HepG2 (cell line): Measurements from ENCODE around the gene INAFM1. TPM values are rescaled to one million over a fixed set of nuclear protein-coding genes. Genes with fewer than 3 reads are reported as not detected.
A peak's percentile ranks its signal among the peaks of the same experiment; 100 is the strongest.

ENCODE experiments used
- DPF2 ChIP-seq: sonication (generic); formaldehyde crosslinking; IDR thresholded peaks from 2 replicates; pipeline ENCODE4 v1.4.0; 2020; ENCODE audit warnings: mild to moderate bottlenecking, low read depth, missing genetic modification reagents, borderline replicate concordance
- FOXJ3 ChIP-seq: sonication (generic); formaldehyde crosslinking; IDR thresholded peaks from 2 replicates; pipeline ENCODE4 v1.4.0; 2020; ENCODE audit warnings: missing genetic modification reagents, mild to moderate bottlenecking, borderline replicate concordance
- SOX13 ChIP-seq, 3 experiments: fragments of 450-650 bp in 1 of 3; sonication (generic) in 1 of 3; formaldehyde crosslinking in 1 of 3; IDR thresholded peaks in 2 of 3; conservative IDR thresholded peaks in 1 of 3; 2 replicates each; pipeline versions ENCODE4 v1.5.0 to v1.6.1; 2016 to 2020; ENCODE audit warnings: antibody characterized with exemption in 1 of 3, mild to moderate bottlenecking in 1 of 3, missing compliant biosample characterization in 1 of 3, missing genetic modification reagents in 1 of 3, moderate library complexity in 1 of 3
- YEATS2 ChIP-seq: sonication (generic); formaldehyde crosslinking; IDR thresholded peaks from 2 replicates; pipeline ENCODE4 v1.4.0; 2020; ENCODE audit warnings: missing genetic modification reagents, borderline replicate concordance
- ZNF121 ChIP-seq: sonication (generic); formaldehyde crosslinking; IDR thresholded peaks from 2 replicates; pipeline ENCODE4 v1.5.0; 2020; ENCODE audit warnings: mild to moderate bottlenecking, missing genetic modification reagents
- ZNF296 ChIP-seq: sonication (generic); formaldehyde crosslinking; conservative IDR thresholded peaks from 2 replicates; pipeline ENCODE4 v1.5.0; 2020; ENCODE audit warnings: mild to moderate bottlenecking, missing genetic modification reagents
- ZSCAN30 ChIP-seq: sonication (generic); formaldehyde crosslinking; IDR thresholded peaks from 2 replicates; pipeline ENCODE4 v1.5.0; 2020; ENCODE audit warnings: mild to moderate bottlenecking, missing genetic modification reagents
- polyA plus RNA-seq, 8 experiments: library from polyadenylated mRNA; depleted of rRNA in 3 of 8; stranded (reverse) in 7 of 8; unstranded in 1 of 8; fragments of >200 nt; fragmentation: Illumina TruSeq in 4 of 8; extraction: Trizol in 4 of 8; gene quantifications; 2 replicates each; pipeline versions ENCODE4 v1.2.1 to v1.2.3, GENCODE V29; 2011 to 2016; ENCODE audit warnings: low read depth in 4 of 8, missing spikeins in 1 of 8, mixed read lengths in 1 of 8; ENCODE audit not compliant: insufficient read depth in 1 of 8
- total RNA-seq, 5 experiments: library from RNA; depleted of rRNA; stranded (reverse); fragments of >200 nt; fragmentation: Illumina TruSeq; extraction: Trizol; gene quantifications; 2 replicates each; pipeline ENCODE4 v1.2.3, GENCODE V29; 2016; ENCODE audit warnings: low read depth in 1 of 5
- TF ChIP-seq, protein P1 (sequence below): sonication (generic); formaldehyde crosslinking; IDR thresholded peaks from 2 replicates; pipeline ENCODE4 v1.5.0; 2020; ENCODE audit warnings: mild to moderate bottlenecking, missing genetic modification reagents, borderline replicate concordance
- TF ChIP-seq, protein P2 (sequence below): sonication (generic); formaldehyde crosslinking; conservative IDR thresholded peaks from 2 replicates; pipeline ENCODE4 v1.8.0; 2022; ENCODE audit warnings: mild to moderate bottlenecking, moderate library complexity, missing genetic modification reagents
- TF ChIP-seq, protein P3 (sequence below): sonication (generic); formaldehyde crosslinking; IDR thresholded peaks from 2 replicates; pipeline ENCODE4 v1.4.0; 2020; ENCODE audit warnings: missing genetic modification reagents
- TF ChIP-seq, protein P4 (sequence below): sonication (generic); formaldehyde crosslinking; IDR thresholded peaks from 2 replicates; pipeline ENCODE4 v1.5.1; 2020; ENCODE audit warnings: missing genetic modification reagents, mild to moderate bottlenecking, borderline replicate concordance
- TF ChIP-seq, protein P5 (sequence below): IDR thresholded peaks from 2 replicates; pipeline ENCODE4 v1.6.1; 2016; ENCODE audit warnings: low read depth, borderline replicate concordance
- TF ChIP-seq, protein P6 (sequence below): sonication (generic); formaldehyde crosslinking; IDR thresholded peaks from 2 replicates; pipeline ENCODE4 v1.5.0; 2020; ENCODE audit warnings: missing genetic modification reagents, mild to moderate bottlenecking, borderline replicate concordance

INAFM1 gene
- total and polyA plus RNA-seq, 2 of the 13 experiments (the other 11 are each of a cell fraction or from before 2014, with no cell fraction given): 0.88 to 1.9 TPM

DNA sequence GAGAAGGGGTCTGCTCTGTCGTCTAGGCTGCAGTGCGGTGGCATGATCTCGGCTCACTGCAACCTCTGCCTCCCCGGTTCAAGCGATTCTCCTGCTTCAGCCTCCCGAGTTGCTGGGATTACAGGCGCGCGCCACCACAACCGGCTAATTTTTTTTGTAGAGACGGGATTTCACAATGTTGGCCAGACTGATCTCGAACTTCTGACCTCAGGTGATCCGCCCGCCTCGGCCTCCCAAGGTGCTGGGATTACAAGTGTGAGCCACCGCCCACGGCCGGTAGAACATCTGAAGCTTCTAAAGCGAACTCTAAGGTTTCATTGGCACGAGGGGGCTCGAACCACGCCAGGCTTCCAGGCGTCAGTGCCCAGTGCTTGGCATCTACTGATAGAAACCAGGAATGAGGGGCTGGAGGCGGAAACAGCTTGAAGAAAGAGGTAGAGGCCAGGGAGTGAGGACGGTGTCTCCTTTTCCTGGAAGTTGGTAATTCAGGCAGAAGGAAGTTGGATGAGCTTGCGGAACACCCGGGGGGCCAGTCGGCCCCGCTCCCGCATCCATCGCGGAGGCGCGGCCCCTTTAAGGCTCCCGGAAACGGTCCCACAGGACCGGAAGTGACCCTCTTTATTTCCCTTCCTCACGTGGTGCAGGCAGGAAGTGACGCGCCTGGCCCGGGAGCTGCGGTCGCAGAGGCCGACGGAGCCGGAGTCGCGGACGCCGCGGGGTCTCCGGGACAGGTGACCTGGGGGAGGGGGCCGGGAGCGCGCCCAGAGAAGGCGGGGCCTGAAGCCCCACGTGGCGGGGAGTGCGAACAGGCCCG lies 18.6 kb upstream of the INAFM1 start, which contains the start of gene CCDC9 (continued):
- TF ChIP-seq, protein P1, sequence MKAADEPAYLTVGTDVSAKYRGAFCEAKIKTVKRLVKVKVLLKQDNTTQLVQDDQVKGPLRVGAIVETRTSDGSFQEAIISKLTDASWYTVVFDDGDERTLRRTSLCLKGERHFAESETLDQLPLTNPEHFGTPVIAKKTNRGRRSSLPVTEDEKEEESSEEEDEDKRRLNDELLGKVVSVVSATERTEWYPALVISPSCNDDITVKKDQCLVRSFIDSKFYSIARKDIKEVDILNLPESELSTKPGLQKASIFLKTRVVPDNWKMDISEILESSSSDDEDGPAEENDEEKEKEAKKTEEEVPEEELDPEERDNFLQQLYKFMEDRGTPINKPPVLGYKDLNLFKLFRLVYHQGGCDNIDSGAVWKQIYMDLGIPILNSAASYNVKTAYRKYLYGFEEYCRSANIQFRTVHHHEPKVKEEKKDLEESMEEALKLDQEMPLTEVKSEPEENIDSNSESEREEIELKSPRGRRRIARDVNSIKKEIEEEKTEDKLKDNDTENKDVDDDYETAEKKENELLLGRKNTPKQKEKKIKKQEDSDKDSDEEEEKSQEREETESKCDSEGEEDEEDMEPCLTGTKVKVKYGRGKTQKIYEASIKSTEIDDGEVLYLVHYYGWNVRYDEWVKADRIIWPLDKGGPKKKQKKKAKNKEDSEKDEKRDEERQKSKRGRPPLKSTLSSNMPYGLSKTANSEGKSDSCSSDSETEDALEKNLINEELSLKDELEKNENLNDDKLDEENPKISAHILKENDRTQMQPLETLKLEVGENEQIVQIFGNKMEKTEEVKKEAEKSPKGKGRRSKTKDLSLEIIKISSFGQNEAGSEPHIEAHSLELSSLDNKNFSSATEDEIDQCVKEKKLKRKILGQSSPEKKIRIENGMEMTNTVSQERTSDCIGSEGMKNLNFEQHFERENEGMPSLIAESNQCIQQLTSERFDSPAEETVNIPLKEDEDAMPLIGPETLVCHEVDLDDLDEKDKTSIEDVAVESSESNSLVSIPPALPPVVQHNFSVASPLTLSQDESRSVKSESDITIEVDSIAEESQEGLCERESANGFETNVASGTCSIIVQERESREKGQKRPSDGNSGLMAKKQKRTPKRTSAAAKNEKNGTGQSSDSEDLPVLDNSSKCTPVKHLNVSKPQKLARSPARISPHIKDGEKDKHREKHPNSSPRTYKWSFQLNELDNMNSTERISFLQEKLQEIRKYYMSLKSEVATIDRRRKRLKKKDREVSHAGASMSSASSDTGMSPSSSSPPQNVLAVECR (CRISPR knock-in tag): peak; percentile 87
- TF ChIP-seq, protein P2, sequence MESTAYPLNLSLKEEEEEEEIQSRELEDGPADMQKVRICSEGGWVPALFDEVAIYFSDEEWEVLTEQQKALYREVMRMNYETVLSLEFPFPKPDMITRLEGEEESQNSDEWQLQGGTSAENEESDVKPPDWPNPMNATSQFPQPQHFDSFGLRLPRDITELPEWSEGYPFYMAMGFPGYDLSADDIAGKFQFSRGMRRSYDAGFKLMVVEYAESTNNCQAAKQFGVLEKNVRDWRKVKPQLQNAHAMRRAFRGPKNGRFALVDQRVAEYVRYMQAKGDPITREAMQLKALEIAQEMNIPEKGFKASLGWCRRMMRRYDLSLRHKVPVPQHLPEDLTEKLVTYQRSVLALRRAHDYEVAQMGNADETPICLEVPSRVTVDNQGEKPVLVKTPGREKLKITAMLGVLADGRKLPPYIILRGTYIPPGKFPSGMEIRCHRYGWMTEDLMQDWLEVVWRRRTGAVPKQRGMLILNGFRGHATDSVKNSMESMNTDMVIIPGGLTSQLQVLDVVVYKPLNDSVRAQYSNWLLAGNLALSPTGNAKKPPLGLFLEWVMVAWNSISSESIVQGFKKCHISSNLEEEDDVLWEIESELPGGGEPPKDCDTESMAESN (CRISPR knock-in tag): peak; percentile 69
- TF ChIP-seq ZNF121 (CRISPR knock-in tag) (peak; percentile 25; the same call in 1 of the 2 replicates), ZNF296 (no peak), YEATS2 (CRISPR knock-in tag) (peak; percentile 86; the same call in 1 of the 2 replicates), DPF2 (CRISPR knock-in tag) (no peak), FOXJ3 (CRISPR knock-in tag) (no peak), ZSCAN30 (CRISPR knock-in tag) (peak; percentile 59; the same call in 1 of the 2 replicates), SOX13 (IDR thresholded peaks at IDR 0.05) (no peak; the same call in 1 of the 2 replicates), SOX13 (CRISPR knock-in tag; conservative IDR thresholded peaks at IDR 0.05 in 1 of 2, IDR thresholded peaks at IDR 0.05 in 1 of 2) (peak in 1 of 2 experiments; percentile 11; a peak in 1 of 4 replicates)
- TF ChIP-seq, protein P3, sequence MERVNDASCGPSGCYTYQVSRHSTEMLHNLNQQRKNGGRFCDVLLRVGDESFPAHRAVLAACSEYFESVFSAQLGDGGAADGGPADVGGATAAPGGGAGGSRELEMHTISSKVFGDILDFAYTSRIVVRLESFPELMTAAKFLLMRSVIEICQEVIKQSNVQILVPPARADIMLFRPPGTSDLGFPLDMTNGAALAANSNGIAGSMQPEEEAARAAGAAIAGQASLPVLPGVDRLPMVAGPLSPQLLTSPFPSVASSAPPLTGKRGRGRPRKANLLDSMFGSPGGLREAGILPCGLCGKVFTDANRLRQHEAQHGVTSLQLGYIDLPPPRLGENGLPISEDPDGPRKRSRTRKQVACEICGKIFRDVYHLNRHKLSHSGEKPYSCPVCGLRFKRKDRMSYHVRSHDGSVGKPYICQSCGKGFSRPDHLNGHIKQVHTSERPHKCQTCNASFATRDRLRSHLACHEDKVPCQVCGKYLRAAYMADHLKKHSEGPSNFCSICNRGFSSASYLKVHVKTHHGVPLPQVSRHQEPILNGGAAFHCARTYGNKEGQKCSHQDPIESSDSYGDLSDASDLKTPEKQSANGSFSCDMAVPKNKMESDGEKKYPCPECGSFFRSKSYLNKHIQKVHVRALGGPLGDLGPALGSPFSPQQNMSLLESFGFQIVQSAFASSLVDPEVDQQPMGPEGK (CRISPR knock-in tag): peak; percentile 33; the same call in 1 of the 2 replicates
- TF ChIP-seq, protein P4, sequence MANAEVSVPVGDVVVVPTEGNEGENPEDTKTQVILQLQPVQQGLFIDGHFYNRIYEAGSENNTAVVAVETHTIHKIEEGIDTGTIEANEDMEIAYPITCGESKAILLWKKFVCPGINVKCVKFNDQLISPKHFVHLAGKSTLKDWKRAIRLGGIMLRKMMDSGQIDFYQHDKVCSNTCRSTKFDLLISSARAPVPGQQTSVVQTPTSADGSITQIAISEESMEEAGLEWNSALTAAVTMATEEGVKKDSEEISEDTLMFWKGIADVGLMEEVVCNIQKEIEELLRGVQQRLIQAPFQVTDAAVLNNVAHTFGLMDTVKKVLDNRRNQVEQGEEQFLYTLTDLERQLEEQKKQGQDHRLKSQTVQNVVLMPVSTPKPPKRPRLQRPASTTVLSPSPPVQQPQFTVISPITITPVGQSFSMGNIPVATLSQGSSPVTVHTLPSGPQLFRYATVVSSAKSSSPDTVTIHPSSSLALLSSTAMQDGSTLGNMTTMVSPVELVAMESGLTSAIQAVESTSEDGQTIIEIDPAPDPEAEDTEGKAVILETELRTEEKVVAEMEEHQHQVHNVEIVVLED (CRISPR knock-in tag): peak; percentile 62; the same call in 1 of the 2 replicates
- TF ChIP-seq, protein P5, sequence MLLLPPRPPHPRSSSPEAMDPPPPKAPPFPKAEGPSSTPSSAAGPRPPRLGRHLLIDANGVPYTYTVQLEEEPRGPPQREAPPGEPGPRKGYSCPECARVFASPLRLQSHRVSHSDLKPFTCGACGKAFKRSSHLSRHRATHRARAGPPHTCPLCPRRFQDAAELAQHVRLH (CRISPR knock-in tag): 0 out of 2 replicates have a peak, but pooled peaks have one; percentile 28
- TF ChIP-seq, protein P6, sequence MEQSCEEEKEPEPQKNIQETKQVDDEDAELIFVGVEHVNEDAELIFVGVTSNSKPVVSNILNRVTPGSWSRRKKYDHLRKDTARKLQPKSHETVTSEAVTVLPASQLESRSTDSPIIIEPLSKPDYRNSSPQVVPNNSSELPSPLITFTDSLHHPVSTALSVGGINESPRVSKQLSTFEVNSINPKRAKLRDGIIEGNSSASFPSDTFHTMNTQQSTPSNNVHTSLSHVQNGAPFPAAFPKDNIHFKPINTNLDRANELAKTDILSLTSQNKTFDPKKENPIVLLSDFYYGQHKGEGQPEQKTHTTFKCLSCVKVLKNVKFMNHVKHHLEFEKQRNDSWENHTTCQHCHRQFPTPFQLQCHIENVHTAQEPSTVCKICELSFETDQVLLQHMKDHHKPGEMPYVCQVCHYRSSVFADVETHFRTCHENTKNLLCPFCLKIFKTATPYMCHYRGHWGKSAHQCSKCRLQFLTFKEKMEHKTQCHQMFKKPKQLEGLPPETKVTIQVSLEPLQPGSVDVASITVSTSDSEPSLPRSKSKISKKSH (CRISPR knock-in tag): peak; percentile 42; the same call in 1 of the 2 replicates
